Large intestine (tissue), 3 donors: ENCODE measurements around the gene FAT2. TPM values are rescaled to one million over a fixed set of nuclear protein-coding genes. Genes with fewer than 3 reads are reported as not detected.

Source experiments
- DNase-seq, 2 donors: peaks; one replicate each; pipeline versions ENCODE4 v3.0.0 to v3.0.0-alpha.2; 2013
- H3K27ac ChIP-seq: one replicate; pipeline ENCODE4 v1.5.1; 2013; ENCODE audit warnings: low read length
- H3K27me3 ChIP-seq: 2 replicates; pipeline ENCODE4 v1.6.1; 2013; ENCODE audit warnings: low read length; ENCODE audit not compliant: control insufficient read depth, insufficient read depth
- H3K36me3 ChIP-seq: 2 replicates; pipeline ENCODE4 v1.6.1; 2013; ENCODE audit warnings: low read length; ENCODE audit not compliant: control insufficient read depth, insufficient read depth
- H3K4me1 ChIP-seq: one replicate; pipeline ENCODE4 v1.6.1; 2013; ENCODE audit warnings: low read length; ENCODE audit not compliant: control insufficient read depth, insufficient read depth
- H3K4me3 ChIP-seq: one replicate; pipeline ENCODE4 v1.5.1; 2013; ENCODE audit warnings: low read length
- H3K9me3 ChIP-seq: one replicate; pipeline ENCODE4 v1.6.1; 2013; ENCODE audit warnings: mild to moderate bottlenecking, low read depth, low read length, moderate library complexity; ENCODE audit not compliant: control insufficient read depth
- WGBS: methylation state at CpG from one replicate; pipeline ENCODE4 v1.1.5; 2013; ENCODE audit warnings: low lambda C conversion rate; ENCODE audit not compliant: insufficient coverage; 5-methylcytosine and 5-hydroxymethylcytosine counted together
- polyA plus RNA-seq: library from polyadenylated mRNA; unstranded; fragments of 120-200 nt; gene quantifications from one replicate; pipeline ENCODE4 v1.2.1, GENCODE V29; 2013

Gene FAT2
- polyA plus RNA-seq, 1 donor = 0.75 TPM

DNA sequence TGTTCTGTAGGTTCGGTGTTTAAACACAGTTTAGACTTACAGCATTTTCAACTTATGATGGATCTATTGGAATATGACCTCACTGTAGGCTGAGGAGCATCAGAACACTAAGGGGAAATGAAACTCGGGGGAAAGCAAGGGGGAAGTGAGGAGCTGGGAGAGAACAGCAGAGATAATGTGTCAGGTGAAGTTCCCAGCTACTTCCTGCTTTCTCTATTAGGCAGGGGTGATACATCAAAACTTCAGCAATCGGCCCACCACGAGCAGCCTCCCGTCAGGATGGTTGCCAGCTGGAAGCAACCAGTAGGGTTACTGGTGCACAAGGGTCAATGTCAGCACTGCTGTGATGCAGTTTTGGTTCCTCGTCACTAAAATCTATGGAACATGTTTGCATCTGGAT is 34.3 kb downstream of the FAT2 start:
- no peaks in the 10 kb centered on the region for H3K36me3 ChIP-seq
- DNase-seq = no peak
- H3K4me1 ChIP-seq = no peaks in the 10 kb centered on the region
- no peak overlapping the region for H3K27ac ChIP-seq
- no peak overlapping the region for H3K4me3 ChIP-seq
- H3K27me3 ChIP-seq = no peaks in the 10 kb centered on the region
- H3K9me3 ChIP-seq = no peaks in the 10 kb centered on the region
- 100% methylated on average over 1 of the region's 6 CpGs for WGBS

DNA sequence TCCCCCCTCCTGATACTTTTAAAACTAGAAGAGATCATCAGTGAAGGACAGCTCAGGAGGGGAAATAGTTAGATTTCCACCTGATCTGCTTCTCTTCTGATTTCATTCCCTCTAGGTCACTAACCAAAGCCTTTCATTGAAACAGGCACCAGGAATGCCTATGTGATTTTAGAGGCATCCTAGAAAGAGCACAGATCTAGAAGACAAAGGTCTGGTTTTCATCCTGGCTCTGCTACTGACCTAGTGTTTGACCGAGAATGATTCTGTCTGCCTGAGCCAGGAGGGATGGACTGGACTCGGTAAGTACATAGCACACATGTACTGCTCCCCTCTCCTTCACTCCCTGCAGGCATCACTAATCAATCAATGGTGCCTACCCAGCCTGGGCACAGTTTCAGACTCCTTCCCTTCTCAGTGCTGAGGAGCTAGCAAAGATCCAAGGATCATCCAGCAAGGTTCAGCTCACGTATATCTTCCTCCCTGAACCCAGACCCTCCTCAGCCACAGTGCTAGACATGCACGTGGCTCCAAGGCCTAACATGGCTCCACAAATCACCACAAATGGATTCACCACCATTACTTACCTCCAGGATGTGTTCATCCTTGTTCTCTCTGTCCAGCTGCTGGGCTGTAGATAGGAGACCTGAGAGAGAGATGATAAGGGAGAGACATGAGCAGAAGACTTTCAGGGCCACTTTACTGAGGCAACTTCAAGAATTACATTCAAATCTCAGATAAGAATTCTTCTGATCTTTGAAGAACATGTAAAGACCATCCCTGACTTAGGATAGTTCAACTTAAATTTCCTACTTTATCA is 35.2 kb downstream of the FAT2 start:
- Histone ChIP-seq H3K9me3 (no peaks in the 10 kb centered on the region), H3K27me3 (no peaks in the 10 kb centered on the region), H3K4me3 (no peak overlapping the region), H3K27ac (no peak overlapping the region), H3K36me3 (no peaks in the 10 kb centered on the region), H3K4me1 (no peaks in the 10 kb centered on the region)
- no CpG with 5 or more reads among the region's 4 CpGs for WGBS
- no peak for DNase-seq

DNA sequence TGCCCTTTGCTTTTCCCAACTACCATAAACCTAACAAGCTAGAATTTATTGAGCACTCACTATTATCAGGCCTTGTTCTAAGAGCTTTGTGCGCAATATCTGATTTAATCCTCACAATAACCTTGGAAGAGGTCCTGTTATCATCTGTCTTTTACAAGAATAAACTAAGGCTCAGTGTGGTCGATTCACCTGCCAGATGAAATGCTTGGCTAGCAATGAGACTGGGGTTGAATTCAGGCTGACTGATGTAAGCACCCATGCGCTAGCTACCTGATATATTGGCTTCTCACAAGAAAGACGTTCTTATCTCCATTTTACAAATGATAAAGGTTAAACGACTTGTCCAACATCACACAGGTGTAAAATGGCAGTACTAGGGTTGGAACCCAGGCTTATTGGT is 37.4 kb downstream of the FAT2 start:
- DNase-seq = no peak
- no peaks in the 10 kb centered on the region for H3K4me1 ChIP-seq
- no peak overlapping the region for H3K27ac ChIP-seq
- H3K27me3 ChIP-seq = no peaks in the 10 kb centered on the region
- H3K9me3 ChIP-seq = no peaks in the 10 kb centered on the region
- H3K36me3 ChIP-seq = no peaks in the 10 kb centered on the region
- no peak overlapping the region for H3K4me3 ChIP-seq
- WGBS = no CpG with 5 or more reads among the region's 5 CpGs

DNA sequence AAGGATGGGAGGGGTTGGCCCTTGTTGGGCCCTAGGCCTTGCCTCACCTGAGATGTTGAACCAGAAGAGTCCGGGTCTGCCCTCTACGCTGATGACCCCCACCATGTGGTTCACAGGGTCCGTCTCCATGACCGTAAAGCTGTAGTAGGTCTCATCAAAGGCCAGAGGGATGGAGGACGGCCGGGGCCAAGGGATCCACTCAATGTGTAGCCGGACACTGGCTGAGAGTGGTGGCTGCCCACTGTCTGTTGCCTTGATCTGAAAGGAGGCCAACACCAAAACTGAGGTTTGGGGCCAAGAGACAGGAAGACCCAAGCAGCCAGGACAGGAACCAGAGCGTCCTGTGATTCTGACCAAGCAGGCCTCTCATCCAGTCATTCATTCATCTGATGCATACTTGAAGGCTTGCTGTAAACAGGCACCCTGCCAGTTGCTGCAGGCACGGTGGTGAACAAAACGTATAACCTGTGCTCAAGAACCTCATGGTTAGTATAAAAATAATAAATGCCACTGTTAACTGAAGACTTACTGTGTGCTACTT is 37.9 kb downstream of the FAT2 start:
- Histone ChIP-seq H3K4me3 (no peak overlapping the region), H3K27me3 (no peaks in the 10 kb centered on the region), H3K4me1 (no peaks in the 10 kb centered on the region), H3K9me3 (no peaks in the 10 kb centered on the region), H3K36me3 (no peaks in the 10 kb centered on the region), H3K27ac (no peak overlapping the region)
- no peak for DNase-seq
- WGBS = 80% methylated on average over 1 of the region's 10 CpGs

DNA sequence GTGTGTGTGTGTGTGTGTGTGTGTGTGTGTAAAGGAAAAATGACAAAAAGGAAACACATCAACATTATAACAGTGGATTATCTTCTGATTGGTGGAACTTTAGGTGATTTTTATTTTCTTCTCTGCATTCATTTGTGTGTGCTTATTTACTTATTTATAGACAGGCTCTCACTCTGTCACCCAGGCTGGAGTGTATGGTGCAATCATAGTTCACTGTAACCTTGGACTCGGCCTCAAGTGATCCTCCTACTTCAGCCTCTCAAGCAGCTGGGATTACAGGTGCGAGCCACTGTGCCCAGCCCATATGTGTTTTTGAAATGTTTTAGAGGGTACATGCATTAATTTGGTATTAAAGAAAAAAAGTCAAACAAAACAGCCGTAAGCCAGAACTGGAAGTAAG is 39.1 kb downstream of the FAT2 start:
- Histone ChIP-seq H3K27me3 (no peaks in the 10 kb centered on the region), H3K27ac (no peak overlapping the region), H3K4me3 (no peak overlapping the region), H3K9me3 (no peaks in the 10 kb centered on the region), H3K4me1 (no peaks in the 10 kb centered on the region), H3K36me3 (no peaks in the 10 kb centered on the region)
- no CpG with 5 or more reads among the region's 3 CpGs for WGBS
- DNase-seq = no peak

DNA sequence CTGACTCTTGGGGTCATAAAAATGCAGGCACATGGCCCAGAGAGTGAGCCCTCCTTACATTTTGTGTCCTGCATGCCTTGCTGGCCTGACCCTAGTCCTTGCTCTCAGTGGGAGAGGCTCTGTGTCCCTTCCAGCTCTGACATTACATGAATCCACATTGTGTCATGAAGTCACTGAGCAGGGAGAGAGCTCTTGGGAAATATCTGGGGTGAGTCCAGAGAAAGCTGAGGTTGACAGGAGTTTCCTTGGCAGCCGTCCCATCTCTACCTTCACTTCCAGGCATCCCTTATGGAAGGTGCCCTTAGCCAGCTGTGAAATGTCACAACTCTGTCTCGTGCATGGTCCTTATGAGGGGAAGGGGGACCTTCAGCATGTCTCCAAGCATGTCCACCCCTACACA is 41.0 kb downstream of the FAT2 start:
- WGBS = no CpG with 5 or more reads among the region's 2 CpGs
- H3K27ac ChIP-seq = no peak overlapping the region
- no peaks in the 10 kb centered on the region for H3K27me3 ChIP-seq
- no peaks in the 10 kb centered on the region for H3K36me3 ChIP-seq
- no peaks in the 10 kb centered on the region for H3K4me1 ChIP-seq
- no peak overlapping the region for H3K4me3 ChIP-seq
- no peaks in the 10 kb centered on the region for H3K9me3 ChIP-seq
- no peak for DNase-seq

DNA sequence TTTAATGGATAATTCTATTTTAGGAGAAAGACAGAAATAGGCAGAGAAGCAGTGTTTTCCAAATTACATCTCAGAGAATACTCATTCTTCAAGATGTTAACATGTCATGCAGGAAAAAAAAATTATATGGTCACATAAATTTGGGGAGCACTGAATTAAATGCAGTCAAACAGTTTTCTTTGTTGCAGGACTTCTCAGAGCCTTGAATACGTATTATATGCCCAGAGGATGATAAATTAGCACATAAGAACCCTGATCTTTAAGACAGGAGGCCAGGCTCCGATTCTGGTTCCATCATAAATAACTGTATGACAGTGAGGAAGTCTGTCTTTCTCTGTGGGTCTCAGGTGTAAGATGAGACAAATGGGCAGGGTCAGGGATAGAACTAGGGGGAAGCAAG is 41.4 kb downstream of the FAT2 start:
- Histone ChIP-seq H3K27me3 (no peaks in the 10 kb centered on the region), H3K4me1 (no peaks in the 10 kb centered on the region), H3K9me3 (no peaks in the 10 kb centered on the region), H3K4me3 (no peak overlapping the region), H3K27ac (no peak overlapping the region), H3K36me3 (no peaks in the 10 kb centered on the region)
- no peak for DNase-seq
- WGBS = no CpG with 5 or more reads among the region's 2 CpGs

DNA sequence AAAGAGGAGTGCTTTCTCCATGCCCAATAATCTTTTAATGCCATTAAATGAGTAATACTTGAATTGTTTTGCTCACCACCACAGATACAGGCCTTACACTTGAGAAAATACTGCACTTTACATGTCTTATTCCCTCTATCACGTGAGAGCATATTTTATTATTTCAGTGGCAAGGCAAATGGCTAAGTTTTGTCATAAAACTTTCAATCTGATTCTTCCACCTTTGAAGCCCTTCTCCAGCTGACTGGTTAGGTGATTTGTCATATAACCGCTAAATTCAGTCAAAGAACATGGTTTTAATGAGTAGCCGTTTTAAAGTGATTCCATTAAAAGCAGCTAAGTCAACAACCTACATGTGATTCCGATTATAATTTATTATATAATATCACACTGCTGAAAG is 43.8 kb downstream of the FAT2 start:
- Histone ChIP-seq H3K36me3 (no peaks in the 10 kb centered on the region), H3K27me3 (no peaks in the 10 kb centered on the region), H3K27ac (no peak overlapping the region), H3K4me3 (no peak overlapping the region), H3K4me1 (no peaks in the 10 kb centered on the region), H3K9me3 (no peaks in the 10 kb centered on the region)
- DNase-seq = no peak
- WGBS = 81% methylated on average over 2 of the region's 4 CpGs

DNA sequence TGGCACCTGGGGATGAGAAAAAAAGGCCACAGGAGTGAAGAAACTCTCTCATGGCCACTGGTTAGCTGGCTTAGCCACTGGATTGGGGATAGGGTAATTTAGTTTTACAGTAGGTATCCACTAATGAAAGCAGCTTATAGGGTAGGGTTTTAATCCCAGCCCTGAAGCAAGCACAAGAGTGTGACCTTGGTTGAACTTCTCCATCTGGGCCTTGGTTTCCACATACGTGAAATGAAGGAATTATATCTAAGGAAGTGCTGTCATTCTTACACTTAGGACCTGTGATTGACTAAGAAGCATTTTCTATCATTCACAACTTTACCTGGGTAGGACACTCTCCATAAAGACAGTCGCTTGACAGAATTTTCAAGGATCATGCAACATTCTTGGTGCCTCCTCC is 49.6 kb downstream of the FAT2 start:
- no peak overlapping the region for H3K27ac ChIP-seq
- no peaks in the 10 kb centered on the region for H3K27me3 ChIP-seq
- no peaks in the 10 kb centered on the region for H3K9me3 ChIP-seq
- no peaks in the 10 kb centered on the region for H3K4me1 ChIP-seq
- H3K36me3 ChIP-seq = no peaks in the 10 kb centered on the region
- WGBS = no CpG with 5 or more reads among the region's 2 CpGs
- no peak for DNase-seq
- H3K4me3 ChIP-seq = no peak overlapping the region
